Colonic mucosa (tissue), 4 donors: Measurements from ENCODE around the gene PNRC1. TPM values are rescaled to one million over a fixed set of nuclear protein-coding genes. Genes with fewer than 3 reads are reported as not detected.

Experiments used
- DNase-seq: peaks from one replicate; pipeline ENCODE4 v3.0.0-alpha.2; 2020
- H3K27ac ChIP-seq: fragments of 200-600 bp; one replicate; pipeline ENCODE4 v1.8.0; 2021
- H3K27me3 ChIP-seq: fragments of 200-600 bp; one replicate; pipeline ENCODE4 v1.8.0; 2021
- H3K36me3 ChIP-seq: fragments of 200-600 bp; one replicate; pipeline ENCODE4 v1.8.0; 2021
- H3K4me1 ChIP-seq: fragments of 200-600 bp; one replicate; pipeline ENCODE4 v1.8.0; 2021; ENCODE audit warnings: mild to moderate bottlenecking
- H3K4me3 ChIP-seq: fragments of 200-600 bp; one replicate; pipeline ENCODE4 v1.8.0; 2021
- H3K9ac ChIP-seq, 2 donors: one replicate each; pipeline ENCODE4 v1.7.0; 2013; ENCODE audit warnings: control low read depth in 2 of 2, low read depth in 2 of 2, low read length in 2 of 2
- H3K9me3 ChIP-seq: fragments of 200-600 bp; one replicate; pipeline ENCODE4 v1.8.0; 2021
- intact Hi-C: fragments of 100-400 bp; cut with DNase I; formaldehyde crosslinking; loops from one replicate; pipeline ENCODE4 v1.14.1; 2022
- total RNA-seq, 2 donors: library from RNA; stranded (reverse); fragmentation: NEBNext Ultra II Directional in 1 of 2; extraction: Animal tissue kit (Norgen Biotek cat#: 25700) in 1 of 2; gene quantifications; one replicate each; pipeline ENCODE4 v1.2.1, GENCODE V29; 2021
- TF ChIP-seq, protein P1 (sequence below): fragments of 200-600 bp; IDR thresholded peaks from one replicate; pipeline ENCODE4 v1.8.0; 2022; ENCODE audit warnings: antibody characterized with exemption, mild to moderate bottlenecking
- donor health status: healthy.
- donor health status: DM: no; HTN: no; CAD: no.
- donor health status: DM: no; HTN: no; CAD: no.

Gene PNRC1
- total RNA-seq, 2 donors from 2014 or later: 47.8 to 143 TPM

DNA sequence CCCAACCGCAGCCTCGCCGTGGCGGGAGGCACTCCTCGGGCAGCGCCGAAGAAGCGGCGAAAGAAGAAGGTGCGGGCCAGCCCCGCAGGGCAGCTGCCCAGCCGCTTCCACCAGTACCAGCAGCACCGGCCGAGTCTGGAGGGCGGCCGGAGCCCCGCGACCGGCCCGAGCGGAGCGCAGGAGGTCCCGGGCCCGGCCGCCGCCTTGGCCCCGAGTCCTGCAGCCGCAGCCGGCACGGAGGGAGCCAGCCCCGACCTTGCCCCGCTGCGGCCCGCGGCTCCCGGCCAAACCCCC lies 525 bp downstream of the PNRC1 start:
- H3K27me3 ChIP-seq: no peaks in the 10 kb centered on the region
- H3K4me1 ChIP-seq: no peaks in the 10 kb centered on the region
- H3K27ac ChIP-seq: peak overlapping the region; percentile 99
- intact Hi-C loops: loop anchor here (5.0 to 10.0 kb wide), 2 partner anchors 36 to 96 kb away; partner anchors contain the start of gene SRSF12
- peaks cover 5% of the 10 kb centered on the region for H3K36me3 ChIP-seq
- no peaks in the 10 kb centered on the region for H3K9me3 ChIP-seq
- peak overlapping the region; percentile 78 for H3K4me3 ChIP-seq
- DNase-seq: no peak
- H3K9ac ChIP-seq: peak overlapping the region; percentile 99 to 100
- TF ChIP-seq, protein P1, sequence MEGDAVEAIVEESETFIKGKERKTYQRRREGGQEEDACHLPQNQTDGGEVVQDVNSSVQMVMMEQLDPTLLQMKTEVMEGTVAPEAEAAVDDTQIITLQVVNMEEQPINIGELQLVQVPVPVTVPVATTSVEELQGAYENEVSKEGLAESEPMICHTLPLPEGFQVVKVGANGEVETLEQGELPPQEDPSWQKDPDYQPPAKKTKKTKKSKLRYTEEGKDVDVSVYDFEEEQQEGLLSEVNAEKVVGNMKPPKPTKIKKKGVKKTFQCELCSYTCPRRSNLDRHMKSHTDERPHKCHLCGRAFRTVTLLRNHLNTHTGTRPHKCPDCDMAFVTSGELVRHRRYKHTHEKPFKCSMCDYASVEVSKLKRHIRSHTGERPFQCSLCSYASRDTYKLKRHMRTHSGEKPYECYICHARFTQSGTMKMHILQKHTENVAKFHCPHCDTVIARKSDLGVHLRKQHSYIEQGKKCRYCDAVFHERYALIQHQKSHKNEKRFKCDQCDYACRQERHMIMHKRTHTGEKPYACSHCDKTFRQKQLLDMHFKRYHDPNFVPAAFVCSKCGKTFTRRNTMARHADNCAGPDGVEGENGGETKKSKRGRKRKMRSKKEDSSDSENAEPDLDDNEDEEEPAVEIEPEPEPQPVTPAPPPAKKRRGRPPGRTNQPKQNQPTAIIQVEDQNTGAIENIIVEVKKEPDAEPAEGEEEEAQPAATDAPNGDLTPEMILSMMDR: no peak

DNA sequence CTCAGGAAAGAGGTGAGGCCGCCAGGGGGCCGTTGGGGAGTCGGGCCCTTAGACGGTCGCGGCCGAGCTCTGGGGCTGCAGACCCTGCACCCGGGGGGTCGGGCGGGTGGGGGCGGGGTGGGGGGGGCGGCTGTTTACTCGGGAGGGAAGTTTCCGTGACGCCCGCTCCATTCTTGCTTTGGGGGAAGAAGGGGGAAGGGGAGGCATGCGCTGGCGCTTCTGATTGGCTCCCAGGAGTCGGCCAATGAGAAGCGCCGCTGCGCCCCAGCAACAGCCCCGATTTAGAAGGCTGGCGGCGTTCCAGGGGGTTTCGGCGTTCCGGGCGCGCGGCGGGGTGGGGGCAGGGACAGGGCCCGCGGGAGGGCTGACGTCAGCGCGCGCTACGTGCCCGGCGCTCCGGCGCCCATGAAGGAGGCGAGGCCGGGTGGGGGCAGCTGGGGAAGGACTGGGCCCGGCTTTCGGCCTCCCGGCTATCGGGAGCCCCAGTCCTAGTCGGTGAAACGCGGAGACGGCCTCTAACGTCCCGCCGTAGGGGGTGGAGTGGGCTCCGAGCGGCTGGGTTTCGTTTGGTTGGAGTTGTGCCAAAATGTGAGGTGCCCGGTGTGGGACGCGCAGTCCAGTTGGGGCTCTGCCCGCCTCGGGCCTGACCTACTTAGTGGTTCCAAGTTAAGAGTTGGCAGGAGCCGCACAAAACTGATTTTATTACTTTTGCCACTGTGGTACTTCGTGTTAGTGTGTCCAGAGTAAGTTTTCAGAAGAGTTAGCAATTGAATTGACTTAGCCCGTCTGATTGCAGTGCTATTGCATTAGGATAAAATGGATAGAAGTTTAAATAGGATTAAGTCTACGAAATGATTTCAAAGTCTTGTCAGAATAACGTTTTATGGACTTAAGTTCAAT lies 1.1 kb downstream of the PNRC1 start:
- intact Hi-C loops: loop anchor here (5.0 to 10.0 kb wide), 2 partner anchors 36 to 97 kb away; partner anchors contain the start of gene SRSF12
- TF ChIP-seq, protein P1: no peak
- Histone ChIP-seq H3K27ac (peak overlapping the region; percentile 99), H3K9ac (peak overlapping the region; percentile 98 to 100), H3K4me3 (peak overlapping the region; percentile 78), H3K27me3 (no peaks in the 10 kb centered on the region), H3K9me3 (no peaks in the 10 kb centered on the region), H3K4me1 (no peaks in the 10 kb centered on the region), H3K36me3 (peaks cover 5% of the 10 kb centered on the region)
- peak; percentile 99 for DNase-seq

DNA sequence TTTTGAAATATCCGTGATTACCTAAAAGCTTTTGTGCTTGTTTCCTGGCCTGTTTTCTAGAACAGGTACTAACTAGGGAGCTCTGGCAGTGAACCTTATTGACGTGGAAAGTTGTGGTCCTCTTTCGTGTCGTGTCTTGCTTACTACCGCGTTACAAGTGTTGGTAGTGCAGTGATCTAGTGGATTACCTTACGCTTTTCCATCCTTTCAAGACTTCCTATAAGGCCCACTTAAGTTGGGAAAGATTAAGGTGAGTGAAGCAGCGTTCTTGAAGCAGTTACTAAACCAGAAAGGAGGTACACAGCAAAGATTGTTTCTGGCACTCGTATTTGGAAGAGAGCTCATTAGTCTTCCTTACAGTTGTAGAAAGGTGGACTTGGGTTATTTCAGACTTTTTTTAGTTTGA lies 1.9 kb downstream of the PNRC1 start:
- Histone ChIP-seq H3K4me1 (no peaks in the 10 kb centered on the region), H3K36me3 (peaks cover 5% of the 10 kb centered on the region), H3K27me3 (no peaks in the 10 kb centered on the region), H3K9me3 (no peaks in the 10 kb centered on the region), H3K4me3 (peak overlapping the region; percentile 78), H3K9ac (peak overlapping the region; percentile 98 to 100), H3K27ac (peak overlapping the region; percentile 99)
- intact Hi-C loops: loop anchor here (5.0 to 10.0 kb wide), 2 partner anchors 35 to 98 kb away; partner anchors contain the start of gene SRSF12
- peak; percentile 33 for DNase-seq
- TF ChIP-seq, protein P1: no peak

DNA sequence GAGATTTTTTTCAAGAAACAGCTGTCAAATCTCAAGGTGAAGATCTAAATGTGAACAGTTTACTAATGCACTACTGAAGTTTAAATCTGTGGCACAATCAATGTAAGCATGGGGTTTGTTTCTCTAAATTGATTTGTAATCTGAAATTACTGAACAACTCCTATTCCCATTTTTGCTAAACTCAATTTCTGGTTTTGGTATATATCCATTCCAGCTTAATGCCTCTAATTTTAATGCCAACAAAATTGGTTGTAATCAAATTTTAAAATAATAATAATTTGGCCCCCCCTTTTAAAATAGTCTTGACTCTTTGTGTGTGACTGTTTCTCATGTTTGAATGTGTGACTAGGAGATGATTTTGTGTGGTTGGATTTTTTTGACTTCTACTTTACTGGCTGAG lies 4.0 kb downstream of the PNRC1 start:
- TF ChIP-seq, protein P1: no peak
- H3K27ac ChIP-seq: no peak overlapping the region
- no peak overlapping the region for H3K4me3 ChIP-seq
- peaks cover 5% of the 10 kb centered on the region for H3K36me3 ChIP-seq
- DNase-seq: no peak
- H3K27me3 ChIP-seq: no peaks in the 10 kb centered on the region
- H3K4me1 ChIP-seq: no peaks in the 10 kb centered on the region
- no peak overlapping the region for H3K9ac ChIP-seq
- intact Hi-C loops: loop anchor here (5.0 to 10.0 kb wide), 2 partner anchors 33 to 100 kb away; partner anchors contain the start of gene SRSF12
- no peaks in the 10 kb centered on the region for H3K9me3 ChIP-seq

DNA sequence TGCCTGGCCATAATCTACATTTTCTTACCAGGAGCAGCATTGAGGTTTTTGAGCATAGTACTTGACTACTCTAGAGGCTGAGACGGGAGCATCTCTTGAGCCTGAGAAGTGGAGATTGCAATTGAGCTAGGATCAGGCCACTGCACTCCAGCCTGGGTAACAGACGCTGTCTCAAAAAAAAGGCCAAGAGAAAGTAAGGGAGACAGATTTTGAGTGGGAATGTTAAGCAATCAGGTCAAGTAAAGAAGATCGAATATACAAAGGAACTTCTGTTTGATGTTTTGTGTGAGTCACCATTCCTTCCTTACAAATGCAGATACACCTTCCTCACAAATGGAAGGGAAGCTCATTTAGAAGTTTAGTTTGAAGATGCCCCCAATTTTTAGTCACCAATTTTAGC lies 4.4 kb downstream of the PNRC1 start:
- Histone ChIP-seq H3K4me1 (no peaks in the 10 kb centered on the region), H3K4me3 (no peak overlapping the region), H3K36me3 (peaks cover 5% of the 10 kb centered on the region), H3K9ac (no peak overlapping the region), H3K9me3 (no peaks in the 10 kb centered on the region), H3K27ac (no peak overlapping the region), H3K27me3 (no peaks in the 10 kb centered on the region)
- DNase-seq: no peak
- intact Hi-C loops: loop anchor here (5.0 to 10.0 kb wide), 2 partner anchors 32 to 100 kb away; partner anchors contain the start of gene SRSF12
- TF ChIP-seq, protein P1: no peak
